ENCODE data around the gene ZNRF2.

The ZNRF2 gene

GRCh38 chr7:30254717-30255063 lies 29.7 kb upstream of the ZNRF2 start:
- DNase-seq (ENCODE audit: extremely low read depth, insufficient read length): no peak

GRCh38 chr7:30255064-30255769 lies 29.2 kb upstream of the ZNRF2 start:
- TF ChIP-seq CTCF (IDR thresholded peaks at IDR 0.05; ENCODE audit: insufficient read depth, low read length, poor library complexity, severe bottlenecking): no peak
- H3K36me3 ChIP-seq (ENCODE audit: control insufficient read depth, insufficient read depth, low read length): no peaks in the 10 kb centered on the region
- H3K27me3 ChIP-seq (replicated peaks; ENCODE audit: control insufficient read depth, insufficient read depth, low read length): no peaks in the 10 kb centered on the region
- H3K4me3 ChIP-seq (replicated peaks; ENCODE audit: low read depth, low read length): no peak overlapping the region
- no peak for DNase-seq (ENCODE audit: extremely low read depth, insufficient read length)

More at GRCh38 chr7:30254717-30255063, 29.7 kb upstream of the ZNRF2 start:
- no peak for TF ChIP-seq CTCF (IDR thresholded peaks at IDR 0.05; ENCODE audit: insufficient read depth, low read length, poor library complexity, severe bottlenecking)
- no peaks in the 10 kb centered on the region for H3K27me3 ChIP-seq (replicated peaks; ENCODE audit: control insufficient read depth, insufficient read depth, low read length)
- no peak overlapping the region for H3K4me3 ChIP-seq (replicated peaks; ENCODE audit: low read depth, low read length)
- no peaks in the 10 kb centered on the region for H3K36me3 ChIP-seq (ENCODE audit: control insufficient read depth, insufficient read depth, low read length)

- Histone ChIP-seq H3K4me3 (replicated peaks; ENCODE audit: low read depth, low read length) (no peak overlapping the region), H3K36me3 (ENCODE audit: control insufficient read depth, insufficient read depth, low read length) (no peaks in the 10 kb centered on the region), H3K27me3 (replicated peaks; ENCODE audit: control insufficient read depth, insufficient read depth, low read length) (no peaks in the 10 kb centered on the region)
- TF ChIP-seq CTCF (IDR thresholded peaks at IDR 0.05; ENCODE audit: insufficient read depth, low read length, poor library complexity, severe bottlenecking): no peak
- DNase-seq (ENCODE audit: extremely low read depth, insufficient read length): no peak
Measured at GRCh38 chr7:30256349-30256858, 28.0 kb upstream of the ZNRF2 start.

- no peak for TF ChIP-seq CTCF (IDR thresholded peaks at IDR 0.05; ENCODE audit: insufficient read depth, low read length, poor library complexity, severe bottlenecking)
- Histone ChIP-seq H3K27me3 (replicated peaks; ENCODE audit: control insufficient read depth, insufficient read depth, low read length) (no peaks in the 10 kb centered on the region), H3K36me3 (ENCODE audit: control insufficient read depth, insufficient read depth, low read length) (no peaks in the 10 kb centered on the region), H3K4me3 (replicated peaks; ENCODE audit: low read depth, low read length) (no peak overlapping the region)
- DNase-seq (ENCODE audit: extremely low read depth, insufficient read length): no peak
Measured at GRCh38 chr7:30260246-30260768, 24.1 kb upstream of the ZNRF2 start.

DNA sequence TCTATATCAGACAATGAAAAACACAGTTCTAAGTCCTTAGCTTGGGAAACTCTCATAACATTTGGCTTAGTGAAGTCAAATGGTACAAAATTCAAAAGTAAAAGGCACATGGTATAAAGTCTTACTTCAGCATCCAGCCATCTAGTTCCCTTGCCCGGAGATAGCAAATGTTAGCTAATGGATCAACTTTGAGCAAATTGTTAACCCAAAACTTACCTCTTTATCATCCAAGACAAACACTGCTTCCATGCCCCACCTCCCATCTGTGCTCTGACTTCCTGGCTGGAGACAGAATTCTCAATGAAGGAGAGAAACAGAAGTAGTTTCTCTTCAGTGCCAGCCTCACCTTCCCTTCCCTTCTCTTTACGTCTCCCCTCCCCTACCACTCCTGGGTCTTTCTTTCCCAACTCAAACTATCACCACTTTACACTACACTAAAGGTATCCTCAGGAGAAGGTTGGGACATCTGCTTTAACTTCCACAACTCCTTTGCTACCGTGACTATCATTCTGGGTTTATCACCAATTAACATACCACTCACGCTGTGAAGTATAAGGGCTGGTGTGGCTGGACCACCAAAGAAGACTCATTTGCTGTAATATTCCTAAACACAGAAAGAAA lies 21.2 kb upstream of the ZNRF2 start:
- Histone ChIP-seq H3K4me3 (replicated peaks; ENCODE audit: low read depth, low read length) (no peak overlapping the region), H3K36me3 (ENCODE audit: control insufficient read depth, insufficient read depth, low read length) (no peaks in the 10 kb centered on the region), H3K27me3 (replicated peaks; ENCODE audit: control insufficient read depth, insufficient read depth, low read length) (no peaks in the 10 kb centered on the region)
- no peak for DNase-seq (ENCODE audit: extremely low read depth, insufficient read length)
- TF ChIP-seq CTCF (IDR thresholded peaks at IDR 0.05; ENCODE audit: insufficient read depth, low read length, poor library complexity, severe bottlenecking): no peak

Measured in GM06990 (cell line).